ENCODE measurements around the gene NTNG1. TPM values are rescaled to one million over a fixed set of nuclear protein-coding genes. Genes with fewer than 3 reads are reported as not detected.

Gene NTNG1
- total and polyA plus RNA-seq, 10 of the 15 experiments (the other 5 are each of a cell fraction or from before 2014, with no cell fraction given) = 0.18 to 2.3 (median 1.1) TPM; not detected in 1

- H3K4me1 ChIP-seq (ENCODE audit: control insufficient read depth, insufficient read depth, low read length) = no peaks in the 10 kb centered on the region
- no peak overlapping the region for H3K27ac ChIP-seq (ENCODE audit: control insufficient read depth, insufficient read depth)
- intact Hi-C loops (cut with micrococcal nuclease; ENCODE audit: unreplicated experiment) (no loop called here), in situ Hi-C loops (cut with MboI) (no loop called here)
- no peaks in the 10 kb centered on the region for H3K79me2 ChIP-seq (ENCODE audit: control insufficient read depth, insufficient read depth, low read length)
- ATAC-seq = no peak
- ChIA-PET CTCF (interaction anchor here (1.0 to 1.9 kb wide), 3 partner anchors 15 to 55 kb away, joined by 3 to 4 read pairs (median 4); no protein-coding TSS in a partner anchor), RAD21 (ENCODE audit: unreplicated experiment) (interaction anchor here (1.0 kb wide), 1 partner anchor 39 kb away, joined by 3 read pairs; no protein-coding TSS in a partner anchor), SMC1A (ENCODE audit: uncharacterized antibody, unreplicated experiment) (interaction anchor here (1.2 kb wide), 1 partner anchor 14 kb away, joined by 3 read pairs; no protein-coding TSS in a partner anchor), POLR2A (no interaction called here)
- no peaks in the 10 kb centered on the region for H4K20me1 ChIP-seq (ENCODE audit: control insufficient read depth, insufficient read depth)
- TF ChIP-seq LARP7 (IDR thresholded peaks at IDR 0.05) = no peak
- no peak for TF ChIP-seq GABPA (IDR thresholded peaks at IDR 0.05; ENCODE audit: low read depth)
- H3K9ac ChIP-seq (ENCODE audit: control insufficient read depth, insufficient read depth, low read length) = no peak overlapping the region
- no peak overlapping the region for H2AFZ ChIP-seq (ENCODE audit: control insufficient read depth, low read depth, low read length)
- no peaks in the 10 kb centered on the region for H3K9me3 ChIP-seq (replicated peaks; ENCODE audit: control insufficient read depth, insufficient read depth, low read length)
- no peak for FAIRE-seq
- no peak for DNase-seq (ENCODE audit: low read depth, low spot score)
- no peaks in the 10 kb centered on the region for H3K36me3 ChIP-seq (ENCODE audit: control insufficient read depth in 2 of 2, insufficient read depth in 2 of 2, low read length in 1 of 2)
- WGBS (ENCODE audit: insufficient coverage, insufficient replicate concordance, low lambda C conversion rate, missing lambda C conversion rate) = 79% methylated on average over 1 of the region's 1 CpG
- BruUV-seq (replicated peaks) = no TSS peak
- H3K27me3 ChIP-seq (replicated peaks in 1 of 2; ENCODE audit: control insufficient read depth in 2 of 2, insufficient read depth in 2 of 2, low read length in 1 of 2) = no peaks in the 10 kb centered on the region
- no peak overlapping the region for H3K4me2 ChIP-seq (ENCODE audit: control insufficient read depth, insufficient read depth)
- no peak overlapping the region for H3K4me3 ChIP-seq
Measured at GRCh38 chr1:107404756-107405155, 263.9 kb downstream of the NTNG1 start.

- H3K4me2 ChIP-seq (ENCODE audit: control insufficient read depth, insufficient read depth) = no peak overlapping the region
- TF ChIP-seq SPI1 (IDR thresholded peaks at IDR 0.05; ENCODE audit: borderline replicate concordance, insufficient read depth, low read depth, low read length) (peak; percentile 14; the same call in 1 of the 2 replicates), PAX5 (IDR thresholded peaks at IDR 0.05; ENCODE audit: borderline replicate concordance, low read depth, low read length) (no peak)
- H3K27ac ChIP-seq (ENCODE audit: control insufficient read depth, insufficient read depth) = no peak overlapping the region
- H3K4me3 ChIP-seq = no peak overlapping the region
- no peaks in the 10 kb centered on the region for H3K79me2 ChIP-seq (ENCODE audit: control insufficient read depth, insufficient read depth, low read length)
- H3K36me3 ChIP-seq (ENCODE audit: control insufficient read depth in 2 of 2, insufficient read depth in 2 of 2, low read length in 1 of 2) = no peaks in the 10 kb centered on the region
- 35% methylated on average over 2 of the region's 2 CpGs for whole genome bisulfite sequencing (ENCODE audit: insufficient coverage, insufficient replicate concordance, low lambda C conversion rate, missing lambda C conversion rate)
- CTCF ChIA-PET = interaction anchor here (1.9 kb wide), 1 partner anchor 54 kb away, joined by 4 read pairs; no protein-coding TSS in a partner anchor
- H3K9ac ChIP-seq (ENCODE audit: control insufficient read depth, insufficient read depth, low read length) = no peak overlapping the region
- SMC1A ChIA-PET (ENCODE audit: uncharacterized antibody, unreplicated experiment) = no interaction called here
- no peaks in the 10 kb centered on the region for H3K4me1 ChIP-seq (ENCODE audit: control insufficient read depth, insufficient read depth, low read length)
- H4K20me1 ChIP-seq (ENCODE audit: control insufficient read depth, insufficient read depth) = no peaks in the 10 kb centered on the region
- RAD21 ChIA-PET (ENCODE audit: unreplicated experiment) = no interaction called here
- no peak overlapping the region for H2AFZ ChIP-seq (ENCODE audit: control insufficient read depth, low read depth, low read length)
- intact Hi-C loops (cut with micrococcal nuclease; ENCODE audit: unreplicated experiment) (no loop called here), in situ Hi-C loops (cut with MboI) (no loop called here)
- BruUV-seq (replicated peaks) = no TSS peak
- ATAC-seq = no peak
- FAIRE-seq = no peak
- no peaks in the 10 kb centered on the region for H3K9me3 ChIP-seq (replicated peaks; ENCODE audit: control insufficient read depth, insufficient read depth, low read length)
- no peak for DNase-seq (ENCODE audit: low read depth, low spot score)
- POLR2A ChIA-PET = no interaction called here
- no peaks in the 10 kb centered on the region for H3K27me3 ChIP-seq (replicated peaks in 1 of 2; ENCODE audit: control insufficient read depth in 2 of 2, insufficient read depth in 2 of 2, low read length in 1 of 2)
Measured at GRCh38 chr1:107405236-107405635, 264.4 kb downstream of the NTNG1 start.
